Stimulated activated CD4-positive, alpha-beta T cell treated with anti-CD3 and anti-CD28 coated beads, Interleukin-12 subunit alpha, Interleukin-12 subunit beta, amount 100 ng/mL, for 4 hours (primary cell): ENCODE results near the gene FAM237A.

Experiments used
- DNase-seq: peaks from one replicate; pipeline ENCODE4 v3.0.0-alpha.2; 2020

The FAM237A gene

DNA sequence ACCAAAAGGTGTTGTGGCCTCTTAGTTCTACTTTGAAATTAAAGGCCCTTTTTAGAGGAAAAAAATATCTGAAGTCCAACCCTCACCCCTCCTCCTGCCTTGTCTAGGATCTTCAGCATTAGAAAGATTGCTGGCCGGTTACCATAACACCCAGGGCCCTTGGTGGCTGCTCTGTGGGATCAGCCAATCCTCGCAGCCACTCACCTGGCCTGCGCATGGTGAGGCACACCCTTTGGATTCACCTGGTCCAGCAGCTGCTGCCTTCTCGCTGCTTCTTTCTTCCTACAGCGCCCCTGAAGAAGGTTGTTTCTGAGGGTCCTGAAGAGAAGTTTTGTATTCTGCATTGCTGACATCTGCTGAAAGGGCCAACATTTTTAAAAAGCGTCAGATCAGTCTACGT is 50.7 kb downstream of the FAM237A start:
- no peak for DNase-seq

- no peak for DNase-seq
Measured at GRCh38 chr2:206693399-206694137, 51.3 kb downstream of the FAM237A start.

DNA sequence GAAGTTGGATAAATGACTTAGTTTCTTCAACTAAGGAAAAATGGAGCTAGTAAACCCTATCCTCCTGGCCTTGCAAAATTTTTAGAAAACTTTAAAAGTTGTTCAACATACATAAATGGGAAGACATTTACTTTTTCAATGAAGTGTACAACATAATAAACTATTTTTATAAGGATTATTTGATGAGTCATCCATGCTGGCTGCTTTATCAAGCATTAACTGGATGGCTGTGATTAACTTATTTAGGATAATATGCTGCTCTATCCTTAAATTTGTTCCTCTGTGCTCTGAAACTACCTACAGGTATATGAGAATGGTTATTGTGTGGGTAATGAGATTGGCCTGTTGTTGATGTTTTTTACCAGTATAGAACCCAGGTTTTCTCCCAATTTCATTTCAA is 54.6 kb downstream of the FAM237A start:
- no peak for DNase-seq

DNA sequence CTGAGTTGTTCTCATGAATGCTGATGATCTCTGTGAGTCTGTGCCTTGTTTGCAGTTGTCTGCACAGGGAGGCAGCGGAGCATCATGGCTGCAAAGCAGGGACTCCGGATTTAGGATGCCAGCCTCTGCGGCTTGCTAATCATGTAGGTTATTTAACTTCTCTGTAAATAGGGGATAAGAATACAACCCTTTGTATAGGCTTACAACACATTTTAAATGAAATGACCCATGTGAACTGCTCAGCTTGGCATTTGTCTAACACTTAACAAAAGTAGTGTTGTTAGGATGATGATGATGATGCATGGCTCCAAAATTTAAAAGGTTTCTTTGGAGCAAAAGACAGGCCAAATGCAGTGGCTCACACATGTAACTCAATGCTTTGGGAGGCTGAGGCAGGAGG is 56.5 kb downstream of the FAM237A start:
- no peak for DNase-seq
